ENCODE data around the gene LRRC7. TPM values are rescaled to one million over a fixed set of nuclear protein-coding genes. Genes with fewer than 3 reads are reported as not detected.

The LRRC7 gene
- total RNA-seq, 2 experiments from 2014 or later: 0.14 to 0.20 TPM

DNA sequence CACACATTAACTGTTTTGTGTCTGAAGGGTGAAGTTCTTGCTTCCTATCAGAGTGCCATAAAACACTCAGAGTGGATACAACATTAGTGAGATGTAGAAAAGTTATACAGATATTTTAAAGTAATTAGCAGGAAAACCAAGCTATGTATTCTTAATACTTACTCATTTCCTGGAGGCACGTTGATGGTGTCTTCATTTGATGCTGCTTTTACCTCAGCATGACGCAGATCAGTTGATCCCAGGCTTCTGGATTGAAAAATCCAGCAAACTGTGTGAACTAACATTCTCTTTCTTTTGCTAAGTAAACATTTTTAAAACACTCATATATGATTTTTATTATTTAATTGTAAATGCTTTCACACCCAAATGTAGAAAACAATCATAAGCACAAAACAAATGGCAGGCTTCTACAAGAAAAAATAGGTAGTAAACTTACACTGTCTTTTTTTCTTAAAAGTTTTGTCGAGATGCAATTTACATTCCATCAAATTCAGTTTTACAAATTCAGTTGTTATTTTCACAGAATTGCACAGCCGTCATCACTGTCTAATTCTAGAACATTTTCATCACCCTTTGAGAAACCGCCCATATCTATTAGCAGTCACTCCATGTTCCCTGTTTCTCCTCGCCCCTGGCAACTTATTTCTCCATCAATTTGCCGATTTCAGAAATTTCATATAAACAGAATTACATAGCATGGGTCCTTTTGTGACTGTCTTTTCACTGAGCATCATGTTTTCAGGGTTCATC, 198.9 kb downstream of the LRRC7 start:
- TF ChIP-seq, protein P1, sequence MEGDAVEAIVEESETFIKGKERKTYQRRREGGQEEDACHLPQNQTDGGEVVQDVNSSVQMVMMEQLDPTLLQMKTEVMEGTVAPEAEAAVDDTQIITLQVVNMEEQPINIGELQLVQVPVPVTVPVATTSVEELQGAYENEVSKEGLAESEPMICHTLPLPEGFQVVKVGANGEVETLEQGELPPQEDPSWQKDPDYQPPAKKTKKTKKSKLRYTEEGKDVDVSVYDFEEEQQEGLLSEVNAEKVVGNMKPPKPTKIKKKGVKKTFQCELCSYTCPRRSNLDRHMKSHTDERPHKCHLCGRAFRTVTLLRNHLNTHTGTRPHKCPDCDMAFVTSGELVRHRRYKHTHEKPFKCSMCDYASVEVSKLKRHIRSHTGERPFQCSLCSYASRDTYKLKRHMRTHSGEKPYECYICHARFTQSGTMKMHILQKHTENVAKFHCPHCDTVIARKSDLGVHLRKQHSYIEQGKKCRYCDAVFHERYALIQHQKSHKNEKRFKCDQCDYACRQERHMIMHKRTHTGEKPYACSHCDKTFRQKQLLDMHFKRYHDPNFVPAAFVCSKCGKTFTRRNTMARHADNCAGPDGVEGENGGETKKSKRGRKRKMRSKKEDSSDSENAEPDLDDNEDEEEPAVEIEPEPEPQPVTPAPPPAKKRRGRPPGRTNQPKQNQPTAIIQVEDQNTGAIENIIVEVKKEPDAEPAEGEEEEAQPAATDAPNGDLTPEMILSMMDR (IDR thresholded peaks at IDR 0.05): no peak
- Mint-ChIP-seq H3K4me1 (ENCODE audit: low read depth) (no peaks in the 10 kb centered on the region), H3K27ac (no peak overlapping the region), H3K4me3 (no peak overlapping the region), H3K27me3 (no peaks in the 10 kb centered on the region), H3K9me3 (peaks cover 8% of the 10 kb centered on the region), H3K36me3 (ENCODE audit: low read depth) (no peaks in the 10 kb centered on the region)
- no peak for ATAC-seq (ENCODE audit: poor library complexity)
- H3K27me3 ChIP-seq (ENCODE audit: control insufficient read depth in 1 of 2, insufficient read depth in 2 of 2, low read length in 2 of 2): no peaks in the 10 kb centered on the region
- peaks cover 0 to under 1% of the 10 kb centered on the region in 2 experiments for H3K9me3 ChIP-seq (ENCODE audit: control insufficient read depth in 1 of 2, insufficient read depth in 1 of 2, low read length in 2 of 2)
- ChIA-PET POLR2A (no interaction called here), CTCF (no interaction called here)
- H3K4me3 ChIP-seq (ENCODE audit: low read length): no peak overlapping the region
- DNase-seq: no peak
- H3K36me3 ChIP-seq (ENCODE audit: insufficient read depth, low read length): no peaks in the 10 kb centered on the region
- H3K4me1 ChIP-seq (ENCODE audit: insufficient read depth, low read length): no peaks in the 10 kb centered on the region
- intact Hi-C loops (cut with DNase I, micrococcal nuclease): loop anchor here in 1 of 2 experiments (10.0 kb wide), 1 partner anchor 62 kb away; no protein-coding TSS in a partner anchor
- no peak overlapping the region for H3K27ac ChIP-seq (ENCODE audit: low read depth in 1 of 2, low read length in 2 of 2)

- intact Hi-C loops (cut with DNase I, micrococcal nuclease): no loop called here
- peaks cover 5% of the 10 kb centered on the region for H3K9me3 Mint-ChIP-seq
Observed at GRCh38 chr1:69776555-69776954, 208.8 kb downstream of the LRRC7 start.

DNA sequence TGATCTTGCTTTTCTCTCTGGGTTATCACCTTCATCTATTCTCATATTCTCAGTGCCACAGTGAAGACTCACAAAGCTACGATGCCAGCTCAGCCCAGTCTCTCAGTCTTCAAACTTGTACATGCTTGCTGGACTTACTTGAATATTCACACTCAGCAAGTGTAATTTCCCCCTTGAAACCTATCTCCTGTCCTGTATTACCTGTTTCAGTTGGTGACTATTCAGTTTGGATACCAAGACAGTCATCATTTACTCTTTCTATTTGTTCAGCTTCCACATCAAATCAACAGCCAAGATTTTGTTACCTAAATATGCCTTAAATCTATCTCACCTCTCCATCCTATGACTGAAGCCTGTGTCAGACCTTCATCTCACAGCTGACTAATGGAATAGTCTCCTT, 209.7 kb downstream of the LRRC7 start:
- Histone ChIP-seq H3K27ac (ENCODE audit: low read depth in 1 of 2, low read length in 2 of 2) (no peak overlapping the region), H3K36me3 (ENCODE audit: insufficient read depth, low read length) (no peaks in the 10 kb centered on the region), H3K27me3 (ENCODE audit: control insufficient read depth in 1 of 2, insufficient read depth in 2 of 2, low read length in 2 of 2) (no peaks in the 10 kb centered on the region), H3K4me3 (ENCODE audit: low read length) (no peak overlapping the region), H3K4me1 (ENCODE audit: insufficient read depth, low read length) (no peaks in the 10 kb centered on the region), H3K9me3 (ENCODE audit: control insufficient read depth in 1 of 2, insufficient read depth in 1 of 2, low read length in 2 of 2) (no peaks in the 10 kb centered on the region)
- Mint-ChIP-seq H3K4me1 (ENCODE audit: low read depth) (no peaks in the 10 kb centered on the region), H3K9me3 (peaks cover 2% of the 10 kb centered on the region), H3K4me3 (no peak overlapping the region), H3K36me3 (ENCODE audit: low read depth) (no peaks in the 10 kb centered on the region), H3K27me3 (no peaks in the 10 kb centered on the region), H3K27ac (no peak overlapping the region)
- TF ChIP-seq, protein P1 (IDR thresholded peaks at IDR 0.05): no peak
- DNase-seq: no peak
- ATAC-seq (ENCODE audit: poor library complexity): no peak
- intact Hi-C loops (cut with DNase I, micrococcal nuclease): no loop called here
- CTCF ChIA-PET: no interaction called here
- POLR2A ChIA-PET: no interaction called here

More at GRCh38 chr1:69776555-69776954, 208.8 kb downstream of the LRRC7 start:
- DNase-seq (no peak), ATAC-seq (ENCODE audit: poor library complexity) (no peak)
- Histone ChIP-seq H3K4me3 (ENCODE audit: low read length) (no peak overlapping the region), H3K9me3 (ENCODE audit: control insufficient read depth in 1 of 2, insufficient read depth in 1 of 2, low read length in 2 of 2) (peaks cover 0 to 4% of the 10 kb centered on the region in 2 experiments), H3K27me3 (ENCODE audit: control insufficient read depth in 1 of 2, insufficient read depth in 2 of 2, low read length in 2 of 2) (no peaks in the 10 kb centered on the region), H3K27ac (ENCODE audit: low read depth in 1 of 2, low read length in 2 of 2) (no peak overlapping the region), H3K36me3 (ENCODE audit: insufficient read depth, low read length) (no peaks in the 10 kb centered on the region), H3K4me1 (ENCODE audit: insufficient read depth, low read length) (no peaks in the 10 kb centered on the region)
- H3K4me1 Mint-ChIP-seq (ENCODE audit: low read depth): no peaks in the 10 kb centered on the region
- TF ChIP-seq, protein P1 (IDR thresholded peaks at IDR 0.05): no peak
- no peaks in the 10 kb centered on the region for H3K36me3 Mint-ChIP-seq (ENCODE audit: low read depth)
- ChIA-PET POLR2A (no interaction called here), CTCF (no interaction called here)
- H3K27ac Mint-ChIP-seq: no peak overlapping the region
- H3K27me3 Mint-ChIP-seq: no peaks in the 10 kb centered on the region
- no peak overlapping the region for H3K4me3 Mint-ChIP-seq

All from CD4-positive, alpha-beta T cell (primary cell).